GM18519 (cell line): Measurements from ENCODE around the gene CTRB1.

Source experiments
- ATAC-seq: cut with Tn5 transposase; IDR thresholded peaks from one replicate; pipeline ENCODE4 v1.9.1; 2021; ENCODE audit warnings: mild to moderate bottlenecking, moderate library complexity; ENCODE audit not compliant: unreplicated experiment, low FRiP score

Gene CTRB1

DNA sequence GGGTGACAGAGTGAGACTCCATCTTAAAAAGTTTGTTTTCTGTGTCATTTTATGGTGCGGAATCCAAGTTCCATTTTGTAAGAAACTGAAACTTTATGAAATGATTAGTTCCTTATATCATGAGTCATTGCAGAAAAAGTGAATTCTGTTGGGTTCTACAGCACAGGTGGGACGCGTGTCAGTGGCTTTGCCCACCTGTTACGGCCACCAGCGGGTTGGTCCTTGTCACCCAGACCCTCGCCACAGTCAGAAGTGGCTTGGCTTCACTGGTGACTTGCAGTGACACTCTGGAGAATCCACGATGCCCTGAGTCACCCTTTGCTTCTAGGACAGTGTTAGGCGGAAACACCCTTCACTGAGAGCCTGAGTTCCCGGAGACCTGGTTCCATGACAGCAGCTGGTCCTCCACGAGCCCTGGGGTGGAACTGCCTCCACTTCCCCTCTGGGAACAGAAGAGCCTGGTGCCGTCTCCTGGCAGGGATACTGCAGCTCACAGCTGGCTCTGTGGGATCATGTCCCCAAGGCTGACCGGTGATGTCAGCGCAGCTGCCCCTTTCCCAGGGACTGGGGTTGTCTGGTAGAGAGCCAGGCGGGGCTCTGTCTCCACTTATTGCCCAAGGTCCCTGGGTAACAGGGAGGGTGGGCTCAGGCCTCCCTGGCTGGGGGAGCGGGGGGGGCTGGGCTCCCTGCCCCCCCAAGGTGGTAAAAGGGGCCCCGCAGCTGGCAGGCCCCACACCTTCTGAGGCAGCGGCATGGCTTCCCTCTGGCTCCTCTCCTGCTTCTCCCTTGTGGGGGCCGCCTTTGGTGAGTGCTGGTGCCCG is at the start of gene CTRB1:
CTRB1 (plus strand) TSS at position 733 of the 821 bp plus-strand sequence; CDS start at position 753, 20 bp downstream.
- peak; percentile 54 for ATAC-seq

DNA sequence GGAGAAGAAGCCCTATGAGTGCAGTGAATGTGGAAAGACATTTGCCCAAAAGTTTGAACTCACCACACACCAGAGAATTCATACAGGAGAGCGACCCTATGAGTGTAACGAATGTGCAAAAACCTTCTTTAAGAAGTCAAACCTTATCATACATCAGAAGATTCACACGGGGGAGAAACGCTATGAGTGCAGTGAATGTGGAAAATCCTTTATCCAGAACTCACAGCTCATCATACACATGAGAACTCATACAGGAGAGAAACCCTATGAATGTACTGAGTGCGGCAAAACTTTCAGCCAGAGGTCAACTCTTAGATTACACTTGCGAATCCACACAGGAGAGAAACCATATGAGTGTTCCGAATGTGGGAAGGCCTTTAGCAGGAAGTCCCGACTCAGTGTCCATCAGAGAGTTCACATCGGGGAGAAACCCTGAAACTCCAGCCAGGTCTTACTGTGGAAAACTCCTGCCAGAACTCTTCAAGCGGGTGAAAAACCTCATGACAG is 48.8 kb upstream of the CTRB1 start:
- no peak for ATAC-seq

DNA sequence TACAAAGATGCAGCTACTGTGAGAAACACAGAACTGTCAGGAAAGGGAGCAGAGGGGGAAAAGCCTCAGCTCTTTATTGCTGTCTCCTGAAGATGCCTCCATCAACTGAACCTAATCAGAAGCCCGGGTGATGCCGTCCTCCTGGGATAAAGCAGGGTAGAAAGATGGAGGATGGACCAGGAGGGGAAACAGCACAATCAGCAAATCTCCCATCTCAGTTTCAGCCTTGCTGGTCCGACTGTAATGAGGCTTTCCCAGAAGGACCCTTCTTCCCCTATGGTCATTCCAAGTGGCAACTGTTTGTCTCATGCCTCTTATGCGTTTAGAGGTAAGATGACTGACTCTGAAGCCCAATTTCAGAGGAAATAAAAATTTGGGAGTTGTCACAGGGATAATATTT is 46.2 kb upstream of the CTRB1 start:
- no peak for ATAC-seq

DNA sequence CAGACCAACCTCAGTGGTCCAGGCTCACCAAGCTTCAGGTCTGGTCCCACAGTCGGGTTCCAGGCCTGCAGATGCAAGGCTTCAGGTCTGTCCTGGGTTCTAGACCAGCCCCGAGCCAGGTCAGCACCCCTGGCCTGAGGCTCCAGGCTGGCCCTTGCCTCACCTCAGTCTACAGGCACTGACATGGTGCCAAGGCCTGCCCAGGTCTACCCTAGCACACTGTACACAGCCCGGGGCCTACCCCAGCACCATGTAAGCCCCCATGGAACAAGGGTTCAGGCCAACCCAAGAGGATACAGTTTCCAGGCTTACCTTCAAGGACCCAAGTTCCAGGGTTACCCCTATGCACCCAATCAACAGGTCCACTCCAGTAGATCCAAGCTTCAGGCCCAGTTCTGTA is 43.7 kb upstream of the CTRB1 start:
- ATAC-seq, result no peak

DNA sequence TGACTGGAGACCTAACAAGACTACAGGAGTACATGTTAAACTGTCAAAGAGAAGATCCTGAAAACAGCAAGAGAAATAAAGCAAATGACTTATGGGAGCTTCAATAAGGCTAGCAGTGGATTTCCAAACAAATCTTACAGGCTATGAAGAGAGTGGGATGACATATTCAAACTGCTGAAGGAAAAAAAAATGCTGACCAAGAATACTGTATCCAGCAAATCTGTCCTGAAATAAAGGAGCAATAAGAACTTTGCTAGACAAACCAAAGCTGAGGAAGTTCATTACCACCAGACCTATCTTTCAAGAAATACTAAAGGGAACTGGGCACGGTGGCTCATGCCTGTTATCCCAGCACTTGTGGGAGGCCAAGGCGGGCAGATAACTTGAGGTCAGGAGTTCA is 41.9 kb upstream of the CTRB1 start:
- no peak for ATAC-seq

DNA sequence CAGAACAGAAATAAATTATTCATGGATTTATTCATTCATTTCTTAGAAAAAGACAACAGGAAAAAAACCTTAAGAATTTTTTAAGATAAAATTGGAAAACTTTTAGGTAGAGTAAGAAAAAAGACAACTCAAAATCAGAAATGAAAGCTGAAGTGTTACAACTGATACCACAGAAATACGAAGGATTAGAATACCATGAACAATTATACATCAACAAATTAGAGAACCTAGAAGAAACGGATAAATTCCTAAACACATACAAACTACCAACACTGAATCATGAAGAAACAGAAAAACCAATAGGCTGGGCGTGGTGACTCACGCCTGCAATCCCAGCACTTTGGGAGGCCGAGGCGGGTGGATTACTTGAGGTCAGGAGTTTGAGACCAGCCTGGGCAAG is 39.6 kb upstream of the CTRB1 start:
- ATAC-seq, result no peak

DNA sequence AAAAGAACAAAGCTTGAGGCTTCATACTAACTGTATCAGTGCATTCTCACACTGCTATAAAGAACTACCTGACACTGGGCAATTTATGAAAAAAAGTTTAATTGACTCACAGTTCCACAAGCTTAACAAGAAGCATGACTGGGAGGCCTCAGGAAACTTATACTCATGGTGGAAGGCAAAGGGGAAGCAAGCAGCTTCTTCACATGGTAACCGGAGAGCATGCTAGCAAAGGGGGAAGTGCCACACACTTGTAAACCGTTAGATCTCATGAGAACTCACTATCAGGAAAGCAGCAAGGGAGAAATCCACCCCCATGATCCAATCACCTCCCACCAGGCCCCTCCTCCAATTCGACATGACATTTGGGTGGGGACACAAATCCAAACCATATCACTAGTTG is 37.2 kb upstream of the CTRB1 start:
- no peak for ATAC-seq

DNA sequence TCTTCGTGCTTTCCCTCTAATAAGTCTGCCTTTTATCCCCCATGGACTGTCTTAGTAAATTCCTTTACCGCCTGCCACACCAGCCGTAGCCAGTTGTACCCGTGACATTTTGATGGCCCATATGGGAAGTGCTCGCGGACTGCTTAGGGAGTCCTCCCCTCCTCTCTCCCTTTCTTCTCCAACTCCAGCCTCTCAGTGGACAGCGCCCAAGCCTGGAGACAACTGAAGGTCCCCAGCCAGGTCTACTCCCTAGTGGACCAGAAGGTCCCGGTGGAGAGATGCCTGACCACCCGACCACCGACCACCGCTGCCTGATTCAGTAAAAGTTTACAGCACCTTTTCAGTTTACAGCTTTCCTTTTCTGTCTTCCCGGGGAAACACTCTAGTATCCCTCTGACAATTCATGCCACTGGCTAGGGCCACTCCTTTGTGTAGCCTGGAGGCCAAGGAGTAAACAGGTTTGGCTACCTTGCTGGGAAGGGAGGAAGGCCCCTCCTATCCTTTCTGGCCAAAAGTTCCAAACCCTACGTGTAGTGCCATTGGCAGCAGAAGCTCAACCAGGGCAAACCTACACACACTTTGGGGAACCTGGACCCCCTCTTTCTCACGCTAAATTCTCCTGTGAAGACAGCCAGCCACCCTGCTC is 29.8 kb upstream of the CTRB1 start:
- no peak for ATAC-seq

DNA sequence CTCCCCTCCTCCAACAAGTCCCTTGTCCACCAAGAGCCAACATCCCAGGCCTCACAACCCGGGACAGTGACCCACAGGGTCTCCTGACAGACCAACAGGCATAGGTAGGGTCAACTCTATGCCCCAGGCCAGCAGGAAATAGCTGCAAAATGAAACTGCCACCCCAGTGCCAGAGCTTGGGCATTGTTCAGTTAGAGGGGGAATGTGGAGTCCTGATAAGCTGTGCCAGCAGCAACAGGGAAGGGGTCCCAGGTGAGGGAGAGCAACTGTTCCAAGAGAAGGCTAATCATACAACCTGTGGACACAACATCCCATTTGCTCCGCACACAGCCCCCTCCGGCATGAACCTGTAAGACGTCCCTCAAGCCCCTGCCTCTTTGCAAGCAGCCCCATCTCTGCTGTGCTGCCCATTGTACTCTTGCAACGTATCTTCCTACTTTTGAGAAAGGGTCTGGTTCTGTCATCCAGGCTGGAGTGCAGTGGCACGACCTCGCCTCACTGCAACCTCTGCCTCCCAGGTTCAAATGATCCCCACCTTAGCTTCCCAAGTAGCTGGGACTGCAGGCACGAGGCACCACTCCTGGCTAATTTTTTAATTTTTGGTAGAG is 29.0 kb upstream of the CTRB1 start:
- no peak for ATAC-seq

DNA sequence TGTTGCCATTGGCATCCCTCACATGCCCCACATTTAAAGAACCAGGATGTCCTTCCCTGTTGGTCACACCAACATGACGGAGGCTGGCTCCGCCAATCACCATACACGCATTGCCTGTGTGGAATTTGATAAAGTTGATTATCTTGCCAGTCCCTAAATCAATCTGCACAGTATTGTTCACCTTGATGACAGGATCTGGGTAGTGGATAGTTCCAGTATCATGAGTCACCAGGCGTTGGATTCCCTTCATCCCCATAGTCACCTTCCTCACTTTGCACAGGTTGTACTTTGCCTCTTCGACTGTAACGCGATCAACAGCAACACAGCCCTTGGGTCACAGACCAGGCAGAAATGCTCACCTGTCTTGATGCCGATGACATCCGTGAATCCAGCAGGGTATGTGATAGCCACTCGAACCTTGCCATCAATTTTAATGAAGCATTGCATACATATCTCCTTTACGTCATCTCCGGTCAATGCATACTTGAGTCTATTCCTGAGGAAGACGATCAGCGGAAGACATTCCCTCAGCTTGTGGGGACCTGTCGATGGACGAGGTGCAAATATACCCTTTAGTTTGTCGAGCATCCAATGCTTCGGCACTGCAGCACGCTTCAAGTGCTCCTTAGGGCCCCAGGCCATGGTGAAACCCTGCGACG is 26.1 kb upstream of the CTRB1 start:
- no peak for ATAC-seq

DNA sequence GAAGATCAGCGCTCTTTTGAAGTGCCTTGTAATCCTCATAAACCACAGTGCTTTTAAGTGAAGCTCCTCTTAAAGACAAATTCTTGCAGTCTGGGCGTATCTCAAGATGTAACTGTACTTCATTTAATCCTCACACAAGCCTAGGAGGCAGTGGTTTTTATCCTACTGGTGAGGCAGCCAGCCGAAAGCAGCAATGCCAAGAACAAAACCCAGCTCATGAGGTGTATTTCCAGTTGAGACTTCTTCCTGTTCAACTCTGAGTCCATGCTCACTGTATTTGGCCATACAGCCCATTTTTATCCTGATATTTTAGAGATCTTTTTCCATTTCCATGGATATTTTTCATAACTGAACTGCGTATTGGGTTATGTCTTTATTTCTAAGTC is 25.5 kb upstream of the CTRB1 start:
- ATAC-seq, result no peak

DNA sequence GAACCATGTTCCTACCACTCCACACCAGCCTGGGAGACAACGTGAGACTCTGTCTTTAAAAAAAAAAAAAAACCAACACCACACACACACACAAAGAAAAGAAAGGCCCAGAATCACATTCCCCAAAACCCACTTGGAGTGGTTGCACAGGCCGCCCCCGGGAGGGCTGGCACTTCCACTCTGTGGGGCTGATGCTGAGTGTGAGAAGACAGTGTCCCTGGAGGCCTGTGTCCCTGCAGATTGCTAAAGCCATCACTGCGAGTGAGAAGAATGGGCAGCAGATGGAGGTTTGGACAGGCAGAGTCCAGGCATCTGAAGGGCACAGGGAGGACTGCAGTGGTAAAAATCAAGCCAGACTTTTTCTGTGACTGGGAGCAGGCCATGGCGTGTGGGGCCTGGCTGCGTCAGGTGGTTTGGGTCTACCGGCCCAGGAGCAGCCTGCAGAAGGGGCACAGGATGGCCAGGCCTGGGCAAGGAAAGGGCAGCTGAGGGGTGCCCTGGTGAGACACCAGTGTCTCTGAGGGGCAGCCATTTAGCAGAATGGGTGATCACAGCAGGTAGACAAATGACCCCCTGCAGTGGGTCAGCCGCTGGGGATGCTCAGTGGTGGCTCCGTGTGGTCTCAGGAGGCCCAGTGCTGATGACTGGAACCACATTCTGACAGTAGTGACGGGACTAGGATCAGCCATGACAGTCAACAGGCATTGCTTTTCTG is 24.9 kb upstream of the CTRB1 start:
- no peak for ATAC-seq

DNA sequence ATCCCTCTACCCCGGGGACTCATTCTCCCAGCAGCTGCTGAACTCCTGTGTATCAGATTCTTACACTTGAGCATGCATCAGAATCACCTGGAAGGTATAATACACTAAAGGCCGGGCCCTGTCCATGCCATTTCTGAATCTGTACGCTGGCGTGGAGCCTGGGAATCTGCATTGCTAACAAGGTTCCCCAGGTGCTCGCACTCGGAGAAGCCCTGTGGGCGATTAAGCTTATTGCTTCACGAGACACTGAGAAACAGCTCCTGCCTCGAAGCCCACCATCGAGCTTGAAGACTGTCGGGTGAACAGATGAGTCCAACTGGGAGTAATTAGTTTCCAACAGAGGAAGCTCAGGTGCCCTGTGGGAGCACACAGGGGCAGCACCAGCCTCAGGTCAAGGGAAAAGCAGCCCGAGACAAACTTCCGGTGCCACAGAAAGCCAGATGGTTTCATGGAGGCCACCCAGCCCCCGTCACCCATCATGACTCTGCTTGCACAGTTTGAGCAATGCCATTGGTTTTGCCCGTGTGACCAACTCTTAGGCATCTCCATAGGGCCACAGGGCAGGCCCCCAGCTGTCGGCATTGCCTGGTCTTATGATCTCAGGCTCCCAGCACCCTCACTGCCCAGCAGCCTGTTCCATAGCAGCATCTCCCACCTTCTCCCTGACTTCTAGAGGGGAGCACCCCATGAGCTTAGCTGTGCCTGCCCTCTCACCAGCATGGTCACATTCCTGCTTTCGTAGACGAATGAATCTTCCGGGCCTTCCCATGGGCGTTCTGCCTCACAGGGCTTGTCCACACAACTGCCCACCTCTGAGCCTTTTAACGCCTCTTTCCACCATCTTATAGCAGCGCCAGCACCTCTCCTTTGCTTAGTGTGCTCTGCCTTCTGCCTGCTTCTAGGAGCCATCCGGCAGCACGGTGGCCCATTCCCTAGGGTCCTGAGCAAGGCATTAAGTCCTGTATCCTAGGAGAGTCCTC is 22.7 kb upstream of the CTRB1 start:
- no peak for ATAC-seq

DNA sequence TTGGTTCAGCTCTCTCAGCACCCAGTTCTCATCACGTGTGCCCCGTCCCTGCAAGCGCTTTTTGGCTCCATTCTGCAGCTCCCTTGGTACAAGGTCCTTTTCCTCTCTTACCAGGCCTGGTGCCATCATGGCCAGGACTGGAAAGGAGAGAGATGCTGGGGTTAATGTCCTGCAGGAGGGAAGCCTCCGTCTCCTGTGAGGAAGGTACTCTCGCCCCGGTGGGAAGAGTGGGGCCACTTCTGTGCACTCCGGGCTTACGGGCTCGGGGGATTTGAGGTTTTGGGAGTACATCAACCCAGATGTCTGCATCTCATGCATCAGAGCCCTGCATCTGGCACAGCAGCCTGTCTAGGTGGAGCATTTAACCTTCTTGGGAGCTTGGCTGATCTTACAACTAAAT is 22.0 kb upstream of the CTRB1 start:
- ATAC-seq, result no peak

DNA sequence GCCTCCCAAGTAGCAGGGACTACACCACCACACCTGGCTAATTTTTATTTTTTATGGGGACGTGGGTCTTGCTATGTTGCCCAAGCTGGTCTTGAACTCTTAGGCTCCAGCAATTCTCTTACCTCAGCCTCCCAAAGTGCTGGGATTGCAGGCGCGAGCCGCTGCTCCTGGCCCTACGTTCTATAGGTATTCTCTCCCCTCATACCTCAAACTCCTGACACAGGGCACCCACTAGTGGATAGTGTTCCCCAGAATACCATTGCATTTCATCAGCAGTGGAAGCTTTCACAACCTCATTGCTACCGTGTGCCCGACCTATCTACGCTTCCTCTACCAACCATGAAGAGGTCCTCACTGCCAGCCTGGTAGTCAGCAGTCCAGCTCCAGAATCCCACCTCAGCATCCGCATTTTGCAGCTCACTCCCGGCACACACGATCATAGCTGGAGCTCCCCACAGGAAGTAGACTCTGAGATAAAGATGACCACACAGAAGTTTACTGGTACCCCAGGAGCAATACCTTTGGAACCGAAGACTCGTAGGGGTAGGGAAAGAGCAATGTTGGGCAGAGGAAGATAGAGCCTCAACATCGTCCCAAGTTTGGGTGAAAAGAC is 21.2 kb upstream of the CTRB1 start:
- no peak for ATAC-seq

DNA sequence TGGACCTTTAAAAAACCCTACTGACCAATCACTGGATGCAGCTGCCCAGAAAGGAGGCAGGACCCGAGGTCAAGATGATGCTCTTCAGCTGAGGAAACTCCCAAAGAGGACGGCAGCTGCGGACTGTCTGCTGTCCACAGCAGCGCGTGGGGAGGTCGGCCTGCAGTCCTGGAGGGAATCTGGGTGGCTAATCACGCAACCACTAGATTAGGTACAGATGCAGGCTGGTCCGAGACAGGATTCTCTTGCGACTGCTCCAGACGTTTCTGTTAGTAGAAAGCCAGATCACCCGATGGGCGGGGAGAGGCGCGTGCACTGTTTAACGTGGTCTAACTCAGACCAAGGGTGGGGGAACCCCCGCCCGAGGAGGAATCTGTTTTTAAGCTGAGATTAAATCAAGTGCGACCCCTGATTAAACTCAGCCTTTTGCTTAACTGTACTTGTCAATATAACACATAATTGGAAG is 20.6 kb upstream of the CTRB1 start:
- ATAC-seq, result no peak

DNA sequence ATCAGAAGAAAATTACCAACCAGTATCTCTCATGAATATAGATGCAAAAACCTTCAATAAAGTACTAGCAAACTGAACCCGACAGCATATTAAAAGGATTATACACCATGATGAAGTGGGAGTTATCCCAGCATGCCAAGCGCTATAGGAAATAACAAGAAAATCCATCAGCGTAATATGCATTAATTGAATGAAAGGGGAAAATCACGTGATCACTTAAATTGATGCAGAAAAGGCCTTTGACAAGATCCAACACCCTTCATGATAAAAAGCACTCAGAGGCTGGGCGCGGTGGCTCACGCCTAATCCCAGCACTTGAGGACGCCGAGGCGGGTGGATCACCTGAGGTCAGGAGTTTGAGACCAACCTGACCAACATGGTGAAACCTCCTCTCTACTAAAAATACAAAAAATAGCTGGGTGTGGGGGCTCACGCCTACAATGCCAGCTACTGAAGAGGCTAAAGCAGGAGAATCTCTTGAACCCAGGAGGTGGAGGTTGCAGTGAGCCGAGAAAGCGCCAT is 16.7 kb upstream of the CTRB1 start:
- ATAC-seq, result no peak

DNA sequence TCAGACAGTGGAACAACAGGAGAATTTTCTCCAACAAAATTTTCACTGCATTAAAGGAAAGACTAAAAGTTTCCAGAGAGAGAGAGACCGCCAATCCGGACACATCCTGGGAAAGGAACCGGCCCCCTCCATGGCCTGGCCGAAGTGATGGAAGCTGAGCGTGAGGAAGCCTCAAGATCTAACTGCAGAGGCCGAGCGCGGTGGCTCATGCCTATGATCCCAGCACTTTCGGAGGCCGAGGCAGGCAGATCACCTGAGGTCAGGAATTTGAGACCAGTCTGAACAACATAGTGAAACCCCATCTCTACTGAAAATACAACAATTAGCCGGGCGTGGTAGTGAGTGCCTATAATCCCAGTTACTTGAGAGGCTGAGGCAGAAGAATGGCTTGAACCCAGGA is 15.7 kb upstream of the CTRB1 start:
- no peak for ATAC-seq
